HepG2 (cell line): Measurements from ENCODE around the gene SEMA4C. TPM values are rescaled to one million over a fixed set of nuclear protein-coding genes. Genes with fewer than 3 reads are reported as not detected.

Experiments used
- ATAD3A ChIP-seq: sonication (generic); formaldehyde crosslinking; IDR thresholded peaks from 2 replicates; pipeline ENCODE4 v1.4.0; 2020; ENCODE audit warnings: missing genetic modification reagents
- ATRX ChIP-seq: sonication (generic); formaldehyde crosslinking; IDR thresholded peaks from 2 replicates; pipeline ENCODE4 v1.4.0; 2020; ENCODE audit warnings: missing genetic modification reagents, borderline replicate concordance
- CEBPG ChIP-seq: IDR thresholded peaks from 2 replicates; pipeline ENCODE4 v1.6.1; 2016
- CERS6 ChIP-seq: sonication (generic); formaldehyde crosslinking; IDR thresholded peaks from 2 replicates; pipeline ENCODE4 v1.5.0; 2020; ENCODE audit warnings: missing genetic modification reagents
- CREM ChIP-seq, 2 experiments: sonication (generic) in 1 of 2; formaldehyde crosslinking in 1 of 2; IDR thresholded peaks; 2 replicates each; pipeline versions ENCODE4 v1.4.0 to v1.6.1; 2016 to 2020; ENCODE audit warnings: antibody characterized with exemption in 1 of 2, mild to moderate bottlenecking in 1 of 2, missing genetic modification reagents in 1 of 2
- EHMT2 ChIP-seq: fragments of 200-600 bp; sonication (generic); IDR thresholded peaks from 2 replicates; pipeline ENCODE4 v1.7.0; 2017; ENCODE audit warnings: antibody characterized with exemption, low read depth, low read length, borderline replicate concordance
- HDAC1 ChIP-seq: sonication (generic); formaldehyde crosslinking; IDR thresholded peaks from 2 replicates; pipeline ENCODE4 v1.5.1; 2020; ENCODE audit warnings: mild to moderate bottlenecking, missing genetic modification reagents
- KDM1A ChIP-seq: IDR thresholded peaks from 2 replicates; pipeline ENCODE4 v1.6.1; 2016; ENCODE audit warnings: missing compliant biosample characterization
- KMT2A ChIP-seq: sonication (generic); formaldehyde crosslinking; IDR thresholded peaks from 2 replicates; pipeline ENCODE4 v1.4.0; 2020; ENCODE audit warnings: missing genetic modification reagents
- MIXL1 ChIP-seq: IDR thresholded peaks from 2 replicates; pipeline ENCODE4 v1.6.1; 2016
- NBN ChIP-seq: fragments of 450-650 bp; conservative IDR thresholded peaks from 2 replicates; pipeline ENCODE4 v1.6.1; 2017
- NCOA2 ChIP-seq: sonication (generic); formaldehyde crosslinking; IDR thresholded peaks from 2 replicates; pipeline ENCODE4 v1.8.0; 2022; ENCODE audit warnings: inconsistent platforms
- POGZ ChIP-seq: sonication (generic); formaldehyde crosslinking; IDR thresholded peaks from 2 replicates; pipeline ENCODE4 v1.4.0; 2020; ENCODE audit warnings: mild to moderate bottlenecking, missing genetic modification reagents
- POLR2AphosphoS2 ChIP-seq: IDR thresholded peaks from 2 replicates; pipeline ENCODE4 v1.6.1; 2011; ENCODE audit warnings: low read depth, low read length, improper control_type of control experiment
- SAP130 ChIP-seq: IDR thresholded peaks from 2 replicates; pipeline ENCODE4 v1.6.1; 2016; ENCODE audit warnings: low read depth
- SMAD3 ChIP-seq: sonication (generic); formaldehyde crosslinking; IDR thresholded peaks from 2 replicates; pipeline ENCODE4 v1.4.0; 2020; ENCODE audit warnings: missing genetic modification reagents
- TAF1 ChIP-seq: sonication (generic); formaldehyde crosslinking; IDR thresholded peaks from 2 replicates; pipeline ENCODE4 v1.4.0; 2020; ENCODE audit warnings: missing genetic modification reagents
- TFDP1 ChIP-seq: IDR thresholded peaks from 2 replicates; pipeline ENCODE4 v1.6.1; 2016; ENCODE audit warnings: missing compliant biosample characterization, missing genetic modification reagents, borderline replicate concordance
- ZMAT3 ChIP-seq: sonication (generic); formaldehyde crosslinking; conservative IDR thresholded peaks from 2 replicates; pipeline ENCODE4 v1.7.0; 2021; ENCODE audit warnings: missing genetic modification reagents
- ZNF263 ChIP-seq: sonication (generic); formaldehyde crosslinking; IDR thresholded peaks from 2 replicates; pipeline ENCODE4 v1.4.0; 2020; ENCODE audit warnings: missing genetic modification reagents
- ZNF350 ChIP-seq: sonication (generic); formaldehyde crosslinking; IDR thresholded peaks from 2 replicates; pipeline ENCODE4 v1.4.0; 2020; ENCODE audit warnings: mild to moderate bottlenecking, low read depth, missing genetic modification reagents, borderline replicate concordance
- ZNF460 ChIP-seq: sonication (generic); formaldehyde crosslinking; IDR thresholded peaks from 2 replicates; pipeline ENCODE4 v1.5.1; 2020; ENCODE audit warnings: missing genetic modification reagents, mild to moderate bottlenecking, borderline replicate concordance
- ZNF543 ChIP-seq: sonication (generic); formaldehyde crosslinking; IDR thresholded peaks from 2 replicates; pipeline ENCODE4 v1.4.0; 2020; ENCODE audit warnings: mild to moderate bottlenecking, missing genetic modification reagents
- ZNF547 ChIP-seq: sonication (generic); formaldehyde crosslinking; IDR thresholded peaks from 2 replicates; pipeline ENCODE4 v1.5.1; 2020; ENCODE audit warnings: mild to moderate bottlenecking, missing genetic modification reagents
- ZNF7 ChIP-seq: IDR thresholded peaks from 2 replicates; pipeline ENCODE4 v1.6.1; 2016; ENCODE audit warnings: missing biosample characterization, missing genetic modification reagents
- ZNF776 ChIP-seq: sonication (generic); formaldehyde crosslinking; IDR thresholded peaks from 2 replicates; pipeline ENCODE4 v1.4.0; 2020; ENCODE audit warnings: mild to moderate bottlenecking, missing genetic modification reagents
- ZNF83 ChIP-seq: sonication (generic); formaldehyde crosslinking; IDR thresholded peaks from 2 replicates; pipeline ENCODE4 v1.4.0; 2020; ENCODE audit warnings: missing genetic modification reagents, mild to moderate bottlenecking, borderline replicate concordance
- polyA plus RNA-seq, 8 experiments: library from polyadenylated mRNA; depleted of rRNA in 3 of 8; stranded (reverse) in 7 of 8; unstranded in 1 of 8; fragments of >200 nt; fragmentation: Illumina TruSeq in 4 of 8; extraction: Trizol in 4 of 8; gene quantifications; 2 replicates each; pipeline versions ENCODE4 v1.2.1 to v1.2.3, GENCODE V29; 2011 to 2016; ENCODE audit warnings: low read depth in 4 of 8, missing spikeins in 1 of 8, mixed read lengths in 1 of 8; ENCODE audit not compliant: insufficient read depth in 1 of 8
- total RNA-seq, 5 experiments: library from RNA; depleted of rRNA; stranded (reverse); fragments of >200 nt; fragmentation: Illumina TruSeq; extraction: Trizol; gene quantifications; 2 replicates each; pipeline ENCODE4 v1.2.3, GENCODE V29; 2016; ENCODE audit warnings: low read depth in 1 of 5
- TF ChIP-seq, protein P1 (sequence below): IDR thresholded peaks from 2 replicates; pipeline ENCODE4 v1.6.1; 2016; ENCODE audit warnings: mild to moderate bottlenecking
- TF ChIP-seq, protein P2 (sequence below): sonication (generic); formaldehyde crosslinking; IDR thresholded peaks from 2 replicates; pipeline ENCODE4 v1.5.0; 2020; ENCODE audit warnings: mild to moderate bottlenecking, missing genetic modification reagents

The SEMA4C gene
- total and polyA plus RNA-seq, 2 of the 13 experiments (the other 11 are each of a cell fraction or from before 2014, with no cell fraction given) = 25.9 to 46.6 TPM

DNA sequence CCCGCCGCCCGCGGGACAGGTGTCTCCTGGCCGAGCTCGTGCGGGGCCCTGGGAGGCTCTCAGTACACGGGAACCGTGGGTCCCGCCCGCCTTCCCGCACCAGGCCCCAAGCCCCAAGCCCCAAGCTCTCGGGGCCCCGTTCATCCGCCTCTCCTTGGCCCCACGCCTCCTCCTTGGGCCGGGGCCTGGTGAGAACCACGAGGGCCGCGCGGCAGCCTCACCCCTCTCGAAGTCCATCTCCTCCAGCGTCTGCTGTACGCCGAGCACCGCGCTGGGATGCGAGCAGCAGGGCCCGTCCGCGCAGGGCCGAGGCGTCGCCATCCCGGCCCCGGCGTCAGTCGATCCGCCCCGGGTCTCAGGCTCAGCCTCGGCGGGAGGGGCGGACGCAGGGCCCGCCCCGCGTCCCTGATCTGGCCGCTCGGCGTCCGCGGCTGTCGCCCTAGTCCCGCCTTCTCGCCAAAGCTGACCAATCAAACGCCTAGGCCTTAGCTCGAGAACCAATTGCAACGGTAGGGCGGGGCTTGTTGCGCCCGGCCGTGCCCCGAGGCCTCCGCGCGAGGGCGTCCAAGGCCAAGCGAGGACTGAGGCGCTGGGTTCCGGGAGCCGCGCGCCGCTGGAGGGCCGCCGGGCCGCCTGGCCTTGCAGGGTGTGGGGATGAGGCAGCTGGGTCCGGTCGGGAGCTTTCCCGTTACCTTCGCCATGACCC lies 12.1 kb downstream of the SEMA4C start, which contains the start of gene ANKRD39 (continued):
- TF ChIP-seq ZNF776 (CRISPR knock-in tag) = peak; percentile 95; the same call in 1 of the 2 replicates
- no peak for TF ChIP-seq CREM (IDR thresholded peaks at IDR 0.05)
- peak; percentile 32 for TF ChIP-seq CREM (CRISPR knock-in tag; IDR thresholded peaks at IDR 0.05)
- peak; percentile 87 for TF ChIP-seq SAP130
- no peak for TF ChIP-seq NBN
- no peak for TF ChIP-seq POLR2AphosphoS2
- no peak for TF ChIP-seq ATRX (CRISPR knock-in tag)
- TF ChIP-seq MIXL1 (CRISPR knock-in tag) = 0 out of 2 replicates have a peak, but pooled peaks have one; percentile 16
- TF ChIP-seq, protein P1, sequence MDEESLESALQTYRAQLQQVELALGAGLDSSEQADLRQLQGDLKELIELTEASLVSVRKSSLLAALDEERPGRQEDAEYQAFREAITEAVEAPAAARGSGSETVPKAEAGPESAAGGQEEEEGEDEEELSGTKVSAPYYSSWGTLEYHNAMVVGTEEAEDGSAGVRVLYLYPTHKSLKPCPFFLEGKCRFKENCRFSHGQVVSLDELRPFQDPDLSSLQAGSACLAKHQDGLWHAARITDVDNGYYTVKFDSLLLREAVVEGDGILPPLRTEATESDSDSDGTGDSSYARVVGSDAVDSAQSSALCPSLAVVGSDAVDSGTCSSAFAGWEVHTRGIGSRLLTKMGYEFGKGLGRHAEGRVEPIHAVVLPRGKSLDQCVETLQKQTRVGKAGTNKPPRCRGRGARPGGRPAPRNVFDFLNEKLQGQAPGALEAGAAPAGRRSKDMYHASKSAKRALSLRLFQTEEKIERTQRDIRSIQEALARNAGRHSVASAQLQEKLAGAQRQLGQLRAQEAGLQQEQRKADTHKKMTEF = peak; percentile 84
- peak; percentile 97 for TF ChIP-seq ZMAT3 (CRISPR knock-in tag)
- peak; percentile 68; the same call in 1 of the 2 replicates for TF ChIP-seq CERS6
- TF ChIP-seq POGZ (CRISPR knock-in tag) = peak; percentile 78
- peak; percentile 33; the same call in 1 of the 2 replicates for TF ChIP-seq NCOA2 (CRISPR knock-in tag)
- peak; percentile 79 for TF ChIP-seq TAF1 (CRISPR knock-in tag)
- TF ChIP-seq SMAD3 (CRISPR knock-in tag) = no peak
- TF ChIP-seq ZNF547 = peak; percentile 91
- TF ChIP-seq ZNF263 (CRISPR knock-in tag) = no peak; the same call in 1 of the 2 replicates
- TF ChIP-seq KDM1A (CRISPR knock-in tag) = no peak
- peak; percentile 6; the same call in 1 of the 2 replicates for TF ChIP-seq ZNF460
- TF ChIP-seq CEBPG = peak; percentile 58; the same call in 1 of the 2 replicates
- TF ChIP-seq ZNF350 (CRISPR knock-in tag) = no peak; the same call in 1 of the 2 replicates
- TF ChIP-seq ATAD3A = no peak
- TF ChIP-seq TFDP1 (CRISPR knock-in tag) = peak; percentile 66; the same call in 1 of the 2 replicates
- TF ChIP-seq HDAC1 (CRISPR knock-in tag) = peak; percentile 84; the same call in 1 of the 2 replicates
- TF ChIP-seq EHMT2 = no peak
- peak; percentile 97; the same call in 1 of the 2 replicates for TF ChIP-seq ZNF543 (CRISPR knock-in tag)
- TF ChIP-seq, protein P2, sequence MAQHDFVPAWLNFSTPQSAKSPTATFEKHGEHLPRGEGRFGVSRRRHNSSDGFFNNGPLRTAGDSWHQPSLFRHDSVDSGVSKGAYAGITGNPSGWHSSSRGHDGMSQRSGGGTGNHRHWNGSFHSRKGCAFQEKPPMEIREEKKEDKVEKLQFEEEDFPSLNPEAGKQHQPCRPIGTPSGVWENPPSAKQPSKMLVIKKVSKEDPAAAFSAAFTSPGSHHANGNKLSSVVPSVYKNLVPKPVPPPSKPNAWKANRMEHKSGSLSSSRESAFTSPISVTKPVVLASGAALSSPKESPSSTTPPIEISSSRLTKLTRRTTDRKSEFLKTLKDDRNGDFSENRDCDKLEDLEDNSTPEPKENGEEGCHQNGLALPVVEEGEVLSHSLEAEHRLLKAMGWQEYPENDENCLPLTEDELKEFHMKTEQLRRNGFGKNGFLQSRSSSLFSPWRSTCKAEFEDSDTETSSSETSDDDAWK = no peak
- TF ChIP-seq ZNF83 (CRISPR knock-in tag) = no peak
- TF ChIP-seq KMT2A (CRISPR knock-in tag) = peak; percentile 91
- no peak for TF ChIP-seq ZNF7
